Measurements from ENCODE around the gene ATCAY. TPM values are rescaled to one million over a fixed set of nuclear protein-coding genes. Genes with fewer than 3 reads are reported as not detected.

ATCAY gene
- total and polyA plus RNA-seq, 2 of the 4 experiments (the other 2 are of a cell fraction) = 0.31 to 0.36 TPM

DNA sequence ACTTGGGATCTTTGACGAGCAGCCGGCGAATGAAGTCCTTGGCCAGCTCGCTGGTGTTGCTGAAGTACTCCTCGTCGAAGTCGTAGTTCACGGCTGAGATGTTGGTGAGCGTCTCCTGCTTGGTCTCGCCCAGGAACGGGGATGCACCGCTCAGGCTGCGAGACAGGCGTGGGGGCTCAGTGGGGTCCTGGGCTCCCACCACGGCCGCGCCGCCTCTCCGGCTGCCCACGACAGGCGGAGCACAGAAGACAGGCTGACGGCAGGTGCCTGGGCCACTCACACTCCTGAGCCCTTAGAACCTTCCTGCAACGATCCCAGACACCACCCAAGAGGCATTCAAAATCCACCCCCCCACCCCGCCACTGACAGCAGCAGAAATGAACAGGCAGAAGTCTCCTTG lies 80.5 kb downstream of the ATCAY start:
- Histone ChIP-seq H3K27me3 (ENCODE audit: control insufficient read depth, insufficient read depth, low read length) (no peaks in the 10 kb centered on the region), H2AFZ (replicated peaks; ENCODE audit: low read length, poor library complexity) (no peak overlapping the region), H3K9ac (ENCODE audit: low read depth, low read length) (no peak overlapping the region), H3K4me2 (ENCODE audit: low read depth, low read length) (no peak overlapping the region), H2BK5ac (ENCODE audit: low read depth, low read length, poor library complexity, severe bottlenecking) (no peak overlapping the region), H2BK15ac (ENCODE audit: low read depth, low read length) (no peak overlapping the region), H3K23ac (ENCODE audit: low read depth, low read length) (no peak overlapping the region), H4K20me1 (ENCODE audit: insufficient read depth, low read length) (peaks cover 95% of the 10 kb centered on the region), H3K4ac (ENCODE audit: low read depth, low read length) (no peak overlapping the region), H4K5ac (ENCODE audit: low read depth, low read length) (no peak overlapping the region), H3K14ac (replicated peaks; ENCODE audit: low read depth, low read length) (no peak overlapping the region), H2BK120ac (ENCODE audit: low read depth, low read length) (no peak overlapping the region), H4K91ac (ENCODE audit: insufficient read depth, low read depth, low read length) (no peak overlapping the region), H3K9me1 (ENCODE audit: insufficient read depth, low read length) (peaks cover 7% of the 10 kb centered on the region), H3K4me1 (ENCODE audit: control insufficient read depth, insufficient read depth, low read length) (no peaks in the 10 kb centered on the region), H3K56ac (ENCODE audit: extremely low read depth, insufficient read depth, low read length) (no peak overlapping the region), H3K79me1 (ENCODE audit: low read depth in 1 of 2, low read length in 2 of 2) (peaks cover 8 to 79% of the 10 kb centered on the region in 2 experiments), H2AK5ac (ENCODE audit: low read depth, low read length) (no peak overlapping the region), H3K36me3 (ENCODE audit: control insufficient read depth, insufficient read depth, low read length) (peaks cover 79% of the 10 kb centered on the region), H2BK20ac (ENCODE audit: low read depth, low read length) (no peak overlapping the region), H4K8ac (ENCODE audit: low read depth in 2 of 2, low read length in 2 of 2) (no peak overlapping the region), H3K4me3 (ENCODE audit: insufficient read depth, low read depth, low read length) (no peak overlapping the region), H3K18ac (ENCODE audit: low read depth, low read length) (no peak overlapping the region), H3K27ac (ENCODE audit: insufficient read depth, low read length) (no peak overlapping the region), H2AK9ac (replicated peaks; ENCODE audit: low read depth, low read length, poor library complexity) (no peak overlapping the region), H3K9me3 (ENCODE audit: control insufficient read depth, insufficient read depth, low read length) (no peaks in the 10 kb centered on the region)
- TF ChIP-seq, protein P1, sequence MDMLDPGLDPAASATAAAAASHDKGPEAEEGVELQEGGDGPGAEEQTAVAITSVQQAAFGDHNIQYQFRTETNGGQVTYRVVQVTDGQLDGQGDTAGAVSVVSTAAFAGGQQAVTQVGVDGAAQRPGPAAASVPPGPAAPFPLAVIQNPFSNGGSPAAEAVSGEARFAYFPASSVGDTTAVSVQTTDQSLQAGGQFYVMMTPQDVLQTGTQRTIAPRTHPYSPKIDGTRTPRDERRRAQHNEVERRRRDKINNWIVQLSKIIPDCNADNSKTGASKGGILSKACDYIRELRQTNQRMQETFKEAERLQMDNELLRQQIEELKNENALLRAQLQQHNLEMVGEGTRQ (IDR thresholded peaks at IDR 0.05; ENCODE audit: low read depth, low read length) = no peak
- TF ChIP-seq FOS (IDR thresholded peaks at IDR 0.05; ENCODE audit: low read depth, low read length) = no peak
- 98% methylated on average over 13 of the region's 24 CpGs; no CpG with 5 or more reads in 1 of the 2 experiments for whole genome bisulfite sequencing, 2 experiments (ENCODE audit: extremely low coverage in 2 of 2, insufficient read length in 1 of 2)
- dilution Hi-C loops (cut with HindIII; ENCODE audit: low sequenced_read_pairs, unreplicated experiment) = no loop called here
- DNase-seq (no peak), ATAC-seq (ENCODE audit: low read depth) (no peak)
- no TSS peak for BruUV-seq (replicated peaks)
- in situ Hi-C loops (cut with MboI; ENCODE audit: low sequenced_read_pairs) = no loop called here
- ChIA-PET CTCF (no interaction called here), POLR2A (ENCODE audit: unreplicated experiment) (no interaction called here)
- intact Hi-C loops (cut with micrococcal nuclease) = no loop called here
